Measurements from ENCODE around the gene PRCC. TPM values are rescaled to one million over a fixed set of nuclear protein-coding genes. Genes with fewer than 3 reads are reported as not detected.

Gene PRCC
- total RNA-seq, 1 donor from 2014 or later = 41.3 TPM

DNA sequence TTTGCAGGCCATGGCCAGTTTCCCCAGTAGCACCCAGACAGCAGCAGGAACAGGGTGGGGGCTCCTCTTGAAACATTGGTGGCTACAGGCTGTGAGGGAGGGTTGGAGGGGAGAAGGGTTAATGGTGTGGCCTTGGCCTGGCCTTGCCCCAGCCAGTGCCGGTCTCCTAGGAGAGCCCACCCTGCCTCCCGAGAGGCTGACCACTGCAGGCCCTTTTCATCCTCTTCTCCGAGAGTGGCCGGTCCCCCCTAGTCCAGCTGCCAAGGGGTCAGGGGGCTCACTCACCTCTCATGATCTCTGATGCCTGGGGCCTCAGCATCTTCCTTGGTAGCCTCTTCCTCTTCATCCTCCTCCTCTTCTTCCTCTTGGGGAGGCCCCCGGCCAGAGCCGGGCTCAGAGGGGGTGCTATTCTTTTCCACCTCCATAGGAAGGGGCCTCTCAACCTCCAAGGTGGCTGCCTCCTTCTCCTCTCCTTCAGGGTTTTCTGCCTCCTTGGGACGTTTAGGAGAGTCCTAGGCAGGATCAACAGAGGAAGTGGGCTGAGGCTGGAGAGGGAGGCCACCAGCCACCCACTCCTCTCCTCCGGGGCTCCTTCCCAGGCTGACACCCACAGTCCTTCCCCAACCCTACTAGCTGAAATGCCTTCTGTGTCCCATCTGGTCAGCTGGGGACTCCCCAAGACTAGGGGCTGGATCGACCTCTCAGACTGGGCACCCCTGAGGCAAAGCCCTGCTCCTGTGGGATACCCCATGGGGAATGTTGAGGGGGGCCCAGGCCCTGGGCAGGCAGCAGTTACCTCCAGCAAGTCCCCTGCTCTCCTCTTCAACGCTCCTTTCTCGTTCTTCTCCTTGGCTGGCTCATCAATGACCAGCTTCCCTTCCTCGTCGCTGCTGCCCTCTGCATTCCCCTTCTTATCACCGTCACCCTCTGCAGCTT, 23.7 kb upstream of the PRCC start:
- intact Hi-C loops (cut with micrococcal nuclease) = no loop called here
- DNase-seq (no peak), ATAC-seq (no peak)

- intact Hi-C loops (cut with micrococcal nuclease) = no loop called here
- no peak for DNase-seq
- ATAC-seq = no peak
Measured at GRCh38 chr1:156744344-156744743, 23.0 kb upstream of the PRCC start.

GRCh38 chr1:156744786-156745419, 22.4 kb upstream of the PRCC start:
- intact Hi-C loops (cut with micrococcal nuclease) = no loop called here
- ATAC-seq (no peak), DNase-seq (no peak)

- no peak for ATAC-seq
- intact Hi-C loops (cut with micrococcal nuclease) = no loop called here
- no peak for DNase-seq
Measured at GRCh38 chr1:156745881-156746280, 21.5 kb upstream of the PRCC start.

DNA sequence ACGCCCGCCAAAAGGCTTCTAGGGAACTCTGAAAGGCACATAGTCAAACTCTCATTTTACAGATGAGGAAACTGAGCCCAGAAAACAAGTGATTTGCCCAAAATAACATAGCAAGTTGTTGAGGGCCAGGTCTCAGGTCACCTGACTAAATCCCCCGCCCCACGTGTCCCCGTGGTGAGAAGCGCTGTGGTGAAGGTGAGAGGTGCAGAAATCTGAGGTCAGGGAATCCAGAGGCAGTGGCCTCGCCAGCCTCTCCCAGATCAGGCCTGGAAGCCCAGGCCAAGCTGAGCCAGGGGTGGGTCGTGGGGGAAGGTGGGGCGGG, 21.0 kb upstream of the PRCC start:
- no peak for DNase-seq
- intact Hi-C loops (cut with micrococcal nuclease) = no loop called here
- no peak for ATAC-seq

- DNase-seq (peak; percentile 96), ATAC-seq (peak; percentile 69)
- intact Hi-C loops (cut with micrococcal nuclease) = no loop called here
Measured at GRCh38 chr1:156746728-156747631, 20.4 kb upstream of the PRCC start.

GRCh38 chr1:156747742-156748669, 19.3 kb upstream of the PRCC start:
- intact Hi-C loops (cut with micrococcal nuclease) = no loop called here
- DNase-seq = no peak
- ATAC-seq = peak; percentile 8

GRCh38 chr1:156748670-156749418, 18.5 kb upstream of the PRCC start:
- ATAC-seq (peak; percentile 5), DNase-seq (peak; percentile 70)
- intact Hi-C loops (cut with micrococcal nuclease) = no loop called here

DNA sequence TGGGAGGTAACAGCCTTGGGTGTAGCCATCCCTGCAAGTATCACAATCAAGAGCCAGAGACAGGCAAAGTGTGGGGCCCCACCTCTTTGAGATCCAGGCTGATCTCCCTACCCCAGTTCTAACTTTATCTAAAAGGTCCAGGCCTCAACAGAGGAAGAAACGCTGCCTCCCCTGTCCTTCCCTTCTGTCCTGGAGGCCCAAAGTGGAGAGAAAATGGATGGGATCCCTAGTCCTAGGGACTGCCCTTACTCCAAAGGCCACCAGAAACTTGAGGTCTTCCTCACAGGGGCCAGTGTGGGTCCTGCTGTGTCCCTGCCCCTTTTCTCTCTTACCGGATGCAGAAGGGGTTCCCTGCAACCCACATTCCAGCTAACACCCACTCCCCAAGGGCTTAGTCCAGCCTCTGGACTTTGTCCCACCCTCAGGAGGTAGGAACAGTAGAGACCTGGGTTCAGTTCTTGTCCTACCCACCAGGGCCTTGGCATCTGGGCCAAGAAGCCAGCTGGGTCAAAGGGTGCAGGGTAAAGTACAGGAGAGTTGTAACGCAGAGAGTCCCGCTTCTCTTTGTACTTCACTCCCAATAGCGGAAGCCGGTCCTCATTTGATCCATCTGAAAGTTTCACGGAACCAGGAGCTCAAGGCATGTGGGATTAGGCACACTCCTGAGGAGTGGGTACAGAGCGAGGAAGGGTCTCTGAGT, 17.8 kb upstream of the PRCC start:
- no peak for ATAC-seq
- intact Hi-C loops (cut with micrococcal nuclease) = no loop called here
- no peak for DNase-seq

DNA sequence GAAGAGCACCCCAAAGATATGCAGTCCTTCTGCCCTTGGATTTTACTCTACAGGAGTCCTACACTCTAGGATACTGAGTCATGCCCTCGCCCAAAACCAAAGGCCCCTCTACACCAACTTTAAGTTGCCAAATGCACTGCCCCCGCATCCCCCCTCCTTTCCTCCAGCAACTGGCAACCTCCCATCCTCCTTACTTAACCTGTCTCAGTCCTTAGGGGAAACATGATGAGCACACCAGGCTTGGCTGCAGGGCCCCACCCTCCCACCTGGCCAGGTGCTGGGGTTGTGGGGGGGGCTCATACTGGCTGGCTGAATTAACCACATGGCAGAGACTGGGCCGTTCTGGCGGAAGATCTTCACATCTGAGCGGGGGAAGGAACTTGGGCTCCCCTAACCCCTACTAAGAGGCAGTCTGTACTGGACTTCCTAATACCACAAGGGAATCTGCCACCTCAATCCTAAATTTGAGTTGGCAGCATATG, 17.1 kb upstream of the PRCC start:
- no peak for DNase-seq
- no peak for ATAC-seq
- intact Hi-C loops (cut with micrococcal nuclease) = no loop called here

DNA sequence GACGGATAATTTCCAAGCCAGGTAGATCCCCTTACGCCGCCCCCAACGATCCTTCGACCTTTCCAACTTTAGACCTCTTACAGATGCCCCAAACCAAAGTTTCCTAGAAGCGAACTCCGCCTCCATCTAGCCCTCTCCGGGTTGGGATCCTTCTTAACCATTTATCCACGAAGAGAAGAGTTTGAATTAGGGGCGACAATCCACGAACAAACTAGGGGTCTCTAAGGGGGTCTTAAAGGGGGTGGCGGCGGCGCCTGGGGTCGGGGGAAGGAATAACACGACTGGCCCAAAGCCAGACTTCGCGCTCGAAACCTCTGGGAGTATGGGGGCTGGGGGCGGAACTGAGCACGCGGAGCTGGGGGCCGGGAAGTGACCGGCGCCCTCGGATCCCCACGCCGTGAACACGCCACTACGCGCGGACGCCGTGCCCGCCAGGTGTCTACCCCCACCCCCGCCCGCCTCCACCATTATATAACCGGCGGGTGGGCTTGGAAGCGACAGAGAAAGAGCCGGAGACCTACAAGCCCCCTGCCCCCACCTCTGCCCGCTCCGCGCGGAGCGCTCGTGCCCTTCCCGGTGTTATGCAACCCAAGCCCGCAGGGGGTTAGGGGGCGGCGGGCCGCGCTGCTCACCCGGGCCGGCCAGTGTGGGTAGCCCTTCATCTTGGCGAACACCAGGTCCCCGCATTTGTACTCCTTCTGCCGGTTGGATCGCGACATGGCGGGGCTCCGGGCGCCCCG, 16.5 kb upstream of the PRCC start:
- intact Hi-C loops (cut with micrococcal nuclease) = no loop called here
- ATAC-seq = peak; percentile 6
- DNase-seq = peak; percentile 75

DNA sequence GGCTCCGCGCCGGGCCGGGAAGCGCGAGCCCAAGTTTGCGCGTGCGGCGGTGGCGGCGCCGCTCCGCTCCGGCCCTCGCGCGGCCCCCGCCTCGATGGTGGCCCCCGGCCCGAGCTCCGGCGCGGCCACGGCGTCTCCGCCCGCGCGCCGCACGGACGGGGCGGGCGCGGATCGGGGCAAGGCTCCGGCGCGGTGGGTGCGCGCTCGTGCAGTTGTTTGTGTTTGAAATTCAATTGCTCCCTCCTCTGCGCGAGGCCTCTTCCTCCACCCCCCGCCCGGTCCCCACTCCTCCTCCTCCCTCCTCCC, 15.9 kb upstream of the PRCC start, which contains the start of gene HDGF:
Gene HDGF, minus strand, starts transcription at position 225 of the 306 bp plus-strand sequence. CDS start 246 bp downstream, outside the sequence.
- intact Hi-C loops (cut with micrococcal nuclease) = no loop called here
- no peak for DNase-seq
- no peak for ATAC-seq

GRCh38 chr1:156751757-156752481, 15.4 kb upstream of the PRCC start:
- ATAC-seq (peak; percentile 79), DNase-seq (peak; percentile 99)
- intact Hi-C loops (cut with micrococcal nuclease) = no loop called here

- intact Hi-C loops (cut with micrococcal nuclease) = no loop called here
- ATAC-seq (no peak), DNase-seq (no peak)
Measured at GRCh38 chr1:156752843-156753482, 14.4 kb upstream of the PRCC start.

DNA sequence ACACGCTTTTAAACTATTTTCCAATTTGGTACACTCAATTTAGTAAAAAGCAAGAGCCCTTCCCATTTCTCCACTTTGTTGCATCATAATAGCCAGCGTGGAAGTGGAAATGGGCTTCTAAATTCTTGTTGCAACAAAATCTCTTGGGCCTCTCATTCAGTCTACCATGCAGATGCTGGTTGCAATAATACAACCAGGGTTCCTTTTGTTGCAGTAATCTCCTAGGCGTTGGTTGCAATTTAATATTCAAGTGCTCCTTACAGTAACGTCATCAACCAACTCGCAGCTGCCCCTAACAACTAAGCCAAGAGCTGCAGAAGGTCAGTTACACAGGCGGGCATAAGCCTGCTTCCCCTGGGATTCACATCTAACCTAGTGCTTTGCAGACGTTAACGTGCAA, 13.1 kb upstream of the PRCC start:
- ATAC-seq (no peak), DNase-seq (no peak)
- intact Hi-C loops (cut with micrococcal nuclease) = no loop called here

DNA sequence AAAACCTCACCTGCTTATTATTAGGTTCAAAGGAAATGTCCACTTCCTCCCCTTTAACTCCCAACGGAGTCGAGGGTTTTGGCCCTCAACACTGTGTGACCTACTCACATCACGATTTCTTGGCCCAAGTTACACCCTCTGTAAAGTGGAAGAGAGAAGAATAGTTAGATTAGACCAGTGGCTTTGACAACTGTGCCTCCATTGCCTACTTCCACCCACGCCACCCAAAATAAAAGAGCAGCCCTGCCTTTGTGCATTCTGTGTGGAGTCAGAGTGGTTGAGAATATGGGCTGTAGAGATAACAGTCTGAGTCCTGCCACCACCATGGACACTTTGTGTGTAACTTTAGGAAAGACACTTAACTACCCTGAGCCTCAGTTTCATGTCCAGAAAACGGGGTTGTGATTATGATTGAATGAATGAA, 11.8 kb upstream of the PRCC start:
- intact Hi-C loops (cut with micrococcal nuclease) = no loop called here
- DNase-seq = no peak
- no peak for ATAC-seq
